HG02938 (cell line): ENCODE results near the gene RIMBP2.

Experiments
- ATAC-seq: cut with Tn5 transposase; IDR thresholded peaks from one replicate; pipeline ENCODE4 v1.9.1; 2021; ENCODE audit warnings: mild to moderate bottlenecking, moderate library complexity; ENCODE audit not compliant: unreplicated experiment

The RIMBP2 gene

GRCh38 chr12:130468700-130469245 lies 247.3 kb downstream of the RIMBP2 start:
- no peak for ATAC-seq

GRCh38 chr12:130468186-130468585 lies 247.9 kb downstream of the RIMBP2 start:
- ATAC-seq: no peak

- no peak for ATAC-seq
Observed at GRCh38 chr12:130465626-130466025, 250.5 kb downstream of the RIMBP2 start.

- ATAC-seq: no peak
Observed at GRCh38 chr12:130465046-130465445, 251.1 kb downstream of the RIMBP2 start.

GRCh38 chr12:130463818-130464670 lies 252.1 kb downstream of the RIMBP2 start:
- ATAC-seq: no peak

- ATAC-seq: no peak
Observed at GRCh38 chr12:130463275-130463658, 252.8 kb downstream of the RIMBP2 start.

- no peak for ATAC-seq
Observed at GRCh38 chr12:130462558-130463274, 253.4 kb downstream of the RIMBP2 start.

GRCh38 chr12:130461839-130462557 lies 254.1 kb downstream of the RIMBP2 start:
- ATAC-seq: no peak

GRCh38 chr12:130461447-130461815 lies 254.7 kb downstream of the RIMBP2 start:
- ATAC-seq: no peak

GRCh38 chr12:130460611-130461446 lies 255.3 kb downstream of the RIMBP2 start:
- no peak for ATAC-seq

- ATAC-seq: no peak
Observed at GRCh38 chr12:130459916-130460315, 256.2 kb downstream of the RIMBP2 start.

- ATAC-seq: no peak
Observed at GRCh38 chr12:130458341-130458740, 257.8 kb downstream of the RIMBP2 start.

GRCh38 chr12:130457215-130457614 lies 258.9 kb downstream of the RIMBP2 start:
- ATAC-seq: no peak

GRCh38 chr12:130456375-130457199 lies 259.5 kb downstream of the RIMBP2 start:
- ATAC-seq: no peak

- no peak for ATAC-seq
Observed at GRCh38 chr12:130455161-130455560, 260.9 kb downstream of the RIMBP2 start.

- no peak for ATAC-seq
Observed at GRCh38 chr12:130454296-130454695, 261.8 kb downstream of the RIMBP2 start.

- no peak for ATAC-seq
Observed at GRCh38 chr12:130452546-130452945, 263.6 kb downstream of the RIMBP2 start.

GRCh38 chr12:130451001-130451930 lies 264.8 kb downstream of the RIMBP2 start:
- no peak for ATAC-seq
